ENCODE results near the gene SCN8A.
A peak's percentile ranks its signal among the peaks of the same experiment; 100 is the strongest.

SCN8A gene

DNA sequence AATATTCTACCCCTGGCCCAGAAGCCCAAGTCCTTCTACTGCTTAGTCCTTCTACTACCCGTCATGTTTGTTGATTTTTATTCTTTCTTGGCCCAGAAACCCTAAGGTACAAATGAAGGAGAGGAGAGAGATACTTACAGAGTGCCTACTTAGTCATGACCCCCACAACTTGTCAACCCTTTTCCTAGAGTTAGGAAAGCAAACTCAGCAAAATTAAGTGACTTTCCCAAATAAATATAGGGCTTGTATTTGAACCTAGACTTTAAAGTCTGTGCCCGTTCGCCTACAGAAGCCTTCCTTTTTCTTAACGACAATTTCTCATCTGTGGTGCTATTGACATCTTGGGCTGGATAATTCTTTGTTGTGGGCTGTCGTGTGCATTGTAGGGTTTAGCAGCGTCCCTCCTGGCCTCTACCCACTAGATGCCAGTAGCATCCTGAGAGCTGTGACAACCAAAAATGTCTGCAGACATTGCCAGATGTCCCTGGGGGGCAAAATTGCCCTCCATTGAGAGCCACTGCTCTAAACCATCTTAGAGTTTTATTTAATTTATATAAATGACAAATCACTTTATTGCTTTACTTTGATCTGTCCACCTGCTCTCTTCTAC is 175.1 kb downstream of the SCN8A start:
- Histone ChIP-seq H3K27ac (replicated peaks) (no peak overlapping the region), H3K4me3 (replicated peaks; ENCODE audit: insufficient read depth, low read length) (no peak overlapping the region), H3K27me3 (ENCODE audit: insufficient read depth, poor library complexity, severe bottlenecking) (peaks cover 2% of the 10 kb centered on the region)
- no peak for DNase-seq (ENCODE audit: low read depth in 1 of 2, low spot score in 1 of 2)
- TF ChIP-seq, protein P1, sequence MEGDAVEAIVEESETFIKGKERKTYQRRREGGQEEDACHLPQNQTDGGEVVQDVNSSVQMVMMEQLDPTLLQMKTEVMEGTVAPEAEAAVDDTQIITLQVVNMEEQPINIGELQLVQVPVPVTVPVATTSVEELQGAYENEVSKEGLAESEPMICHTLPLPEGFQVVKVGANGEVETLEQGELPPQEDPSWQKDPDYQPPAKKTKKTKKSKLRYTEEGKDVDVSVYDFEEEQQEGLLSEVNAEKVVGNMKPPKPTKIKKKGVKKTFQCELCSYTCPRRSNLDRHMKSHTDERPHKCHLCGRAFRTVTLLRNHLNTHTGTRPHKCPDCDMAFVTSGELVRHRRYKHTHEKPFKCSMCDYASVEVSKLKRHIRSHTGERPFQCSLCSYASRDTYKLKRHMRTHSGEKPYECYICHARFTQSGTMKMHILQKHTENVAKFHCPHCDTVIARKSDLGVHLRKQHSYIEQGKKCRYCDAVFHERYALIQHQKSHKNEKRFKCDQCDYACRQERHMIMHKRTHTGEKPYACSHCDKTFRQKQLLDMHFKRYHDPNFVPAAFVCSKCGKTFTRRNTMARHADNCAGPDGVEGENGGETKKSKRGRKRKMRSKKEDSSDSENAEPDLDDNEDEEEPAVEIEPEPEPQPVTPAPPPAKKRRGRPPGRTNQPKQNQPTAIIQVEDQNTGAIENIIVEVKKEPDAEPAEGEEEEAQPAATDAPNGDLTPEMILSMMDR (IDR thresholded peaks at IDR 0.05; ENCODE audit: insufficient read depth, low read length), result no peak
- TF ChIP-seq SPI1 (IDR thresholded peaks at IDR 0.05; ENCODE audit: borderline replicate concordance, low read depth) (no peak), POLR2AphosphoS5 (IDR thresholded peaks at IDR 0.05; ENCODE audit: low read depth) (no peak), REST (IDR thresholded peaks at IDR 0.05; ENCODE audit: insufficient replicate concordance, low read depth) (no peak), GABPA (IDR thresholded peaks at IDR 0.05; ENCODE audit: low read depth) (no peak)

GRCh38 chr12:51771008-51771407 is 180.0 kb downstream of the SCN8A start:
- Histone ChIP-seq H3K4me3 (replicated peaks; ENCODE audit: insufficient read depth, low read length) (no peak overlapping the region), H3K27ac (replicated peaks) (no peak overlapping the region), H3K27me3 (ENCODE audit: insufficient read depth, poor library complexity, severe bottlenecking) (peaks cover 2% of the 10 kb centered on the region)
- TF ChIP-seq SPI1 (IDR thresholded peaks at IDR 0.05; ENCODE audit: borderline replicate concordance, low read depth), result no peak
- no peak for TF ChIP-seq GABPA (IDR thresholded peaks at IDR 0.05; ENCODE audit: low read depth)
- TF ChIP-seq, protein P1 (IDR thresholded peaks at IDR 0.05; ENCODE audit: insufficient read depth, low read length), result no peak
- TF ChIP-seq REST (IDR thresholded peaks at IDR 0.05; ENCODE audit: insufficient replicate concordance, low read depth), result no peak
- no peak for TF ChIP-seq POLR2AphosphoS5 (IDR thresholded peaks at IDR 0.05; ENCODE audit: low read depth)
- no peak for DNase-seq (ENCODE audit: low read depth in 1 of 2, low spot score in 1 of 2)

- H3K4me3 ChIP-seq (replicated peaks; ENCODE audit: insufficient read depth, low read length), result no peak overlapping the region
- H3K27ac ChIP-seq (replicated peaks), result no peak overlapping the region
- TF ChIP-seq SPI1 (IDR thresholded peaks at IDR 0.05; ENCODE audit: borderline replicate concordance, low read depth) (peak; percentile 54; the same call in 1 of the 2 replicates), REST (IDR thresholded peaks at IDR 0.05; ENCODE audit: insufficient replicate concordance, low read depth) (no peak)
- no peaks in the 10 kb centered on the region for H3K27me3 ChIP-seq (ENCODE audit: insufficient read depth, poor library complexity, severe bottlenecking)
- peak; percentile 5 to 23 for DNase-seq (ENCODE audit: low read depth in 1 of 2, low spot score in 1 of 2)
Measured at GRCh38 chr12:51773145-51773869, 182.3 kb downstream of the SCN8A start.

All from HL-60 (cell line).